ENCODE data around the gene AKAP12. TPM values are rescaled to one million over a fixed set of nuclear protein-coding genes. Genes with fewer than 3 reads are reported as not detected.
A peak's percentile ranks its signal among the peaks of the same experiment; 100 is the strongest.

AKAP12 gene
- total and polyA plus RNA-seq, 2 donors from 2014 or later, result 10.2 to 84.6 TPM

- no peaks in the 10 kb centered on the region for H3K27me3 ChIP-seq (ENCODE audit: control insufficient read depth, insufficient read depth, low read length)
- intact Hi-C loops (cut with DNase I), result no loop called here
- FAIRE-seq (peak; percentile 11), DNase-seq (peak in 3 of 5 donors; percentile 44 to 87 (median 83))
- H3K4me1 ChIP-seq (ENCODE audit: control insufficient read depth in 2 of 3, insufficient read depth in 2 of 3, low read depth in 1 of 3, low read length in 3 of 3), result peaks cover 0 to 13% (median 10%) of the 10 kb centered on the region in 3 donors
- peak overlapping the region; percentile 1 to 51 (median 42) for H3K4me3 ChIP-seq (ENCODE audit: low read length in 3 of 3)
- TF ChIP-seq CTCF (IDR thresholded peaks at IDR 0.05; ENCODE audit: borderline replicate concordance, extremely low read depth, insufficient read depth), result no peak
- peak overlapping the region in 1 of 3 donors; percentile 26 for H3K9ac ChIP-seq (ENCODE audit: low read length in 3 of 3)
- H3K9me3 ChIP-seq (ENCODE audit: control insufficient read depth in 2 of 3, insufficient read depth in 1 of 3, low read length in 3 of 3), result no peaks in the 10 kb centered on the region
- peak overlapping the region; percentile 74 to 78 for H3K27ac ChIP-seq (ENCODE audit: low read depth in 2 of 2, low read length in 2 of 2)
- no peaks in the 10 kb centered on the region for H3K36me3 ChIP-seq (ENCODE audit: control insufficient read depth in 2 of 3, insufficient read depth in 3 of 3, low read length in 3 of 3)
These were observed 14.8 kb downstream of the AKAP12 start for GRCh38 chr6:151254451-151255081.

- no peak for FAIRE-seq
- no peak overlapping the region for H3K9ac ChIP-seq (ENCODE audit: low read length in 3 of 3)
- no peaks in the 10 kb centered on the region for H3K9me3 ChIP-seq (ENCODE audit: control insufficient read depth in 2 of 3, insufficient read depth in 1 of 3, low read length in 3 of 3)
- no peak overlapping the region for H3K27ac ChIP-seq (ENCODE audit: low read depth in 2 of 2, low read length in 2 of 2)
- DNase-seq, result no peak
- intact Hi-C loops (cut with DNase I), result no loop called here
- H3K36me3 ChIP-seq (ENCODE audit: control insufficient read depth in 2 of 3, insufficient read depth in 3 of 3, low read length in 3 of 3), result no peaks in the 10 kb centered on the region
- H3K4me1 ChIP-seq (ENCODE audit: control insufficient read depth in 2 of 3, insufficient read depth in 2 of 3, low read depth in 1 of 3, low read length in 3 of 3), result peaks cover 0 to 13% (median 10%) of the 10 kb centered on the region in 3 donors
- no peak overlapping the region for H3K4me3 ChIP-seq (ENCODE audit: low read length in 3 of 3)
- H3K27me3 ChIP-seq (ENCODE audit: control insufficient read depth, insufficient read depth, low read length), result no peaks in the 10 kb centered on the region
- no peak for TF ChIP-seq CTCF (IDR thresholded peaks at IDR 0.05; ENCODE audit: borderline replicate concordance, extremely low read depth, insufficient read depth)
These were observed 16.0 kb downstream of the AKAP12 start for GRCh38 chr6:151255811-151256210.

GRCh38 chr6:151257985-151258445 is 18.2 kb downstream of the AKAP12 start:
- Histone ChIP-seq H3K4me3 (ENCODE audit: low read length in 3 of 3) (no peak overlapping the region), H3K4me1 (ENCODE audit: control insufficient read depth in 2 of 3, insufficient read depth in 2 of 3, low read depth in 1 of 3, low read length in 3 of 3) (peaks cover 0 to 13% (median 10%) of the 10 kb centered on the region in 3 donors), H3K9ac (ENCODE audit: low read length in 3 of 3) (no peak overlapping the region), H3K9me3 (ENCODE audit: control insufficient read depth in 2 of 3, insufficient read depth in 1 of 3, low read length in 3 of 3) (no peaks in the 10 kb centered on the region), H3K27ac (ENCODE audit: low read depth in 2 of 2, low read length in 2 of 2) (no peak overlapping the region), H3K27me3 (ENCODE audit: control insufficient read depth, insufficient read depth, low read length) (no peaks in the 10 kb centered on the region), H3K36me3 (ENCODE audit: control insufficient read depth in 2 of 3, insufficient read depth in 3 of 3, low read length in 3 of 3) (no peaks in the 10 kb centered on the region)
- no peak for TF ChIP-seq CTCF (IDR thresholded peaks at IDR 0.05; ENCODE audit: borderline replicate concordance, extremely low read depth, insufficient read depth)
- FAIRE-seq (no peak), DNase-seq (peak in 3 of 5 donors; percentile 15 to 90 (median 69))
- intact Hi-C loops (cut with DNase I), result no loop called here

Data from kidney (tissue), 14 donors.